GM11168 (cell line): Measurements from ENCODE around the gene TFDP1.
"Not testable (repeated sequence)": the region's sequence is repeated elsewhere in the genome, so short reads cannot be mapped to it uniquely, and the experiment has no call there.

Experiments used
- in situ Hi-C: fragments of 300-500 bp; cut with MboI; formaldehyde crosslinking; loops from one replicate; pipeline ENCODE4 v1.12.0; 2022; ENCODE audit warnings: low sequenced_read_pairs; ENCODE audit not compliant: unreplicated experiment

TFDP1 gene

GRCh38 chr13:113548778-113549621, 35.6 kb upstream of the TFDP1 start:
- in situ Hi-C loops, result no loop called here

GRCh38 chr13:113550453-113550852, 34.1 kb upstream of the TFDP1 start:
- in situ Hi-C loops, result no loop called here

- in situ Hi-C loops, result no loop called here
Measured at GRCh38 chr13:113551081-113552000, 33.2 kb upstream of the TFDP1 start.

- in situ Hi-C loops, result no loop called here
Measured at GRCh38 chr13:113552079-113552478, 32.5 kb upstream of the TFDP1 start.

GRCh38 chr13:113552786-113553434, 31.6 kb upstream of the TFDP1 start:
- in situ Hi-C loops, result no loop called here

GRCh38 chr13:113553511-113554332, 30.8 kb upstream of the TFDP1 start:
- in situ Hi-C loops, result no loop called here

- in situ Hi-C loops, result no loop called here
Measured at GRCh38 chr13:113554333-113554700, 30.2 kb upstream of the TFDP1 start.

- in situ Hi-C loops, result no loop called here
Measured at GRCh38 chr13:113555141-113555540, 29.4 kb upstream of the TFDP1 start.

- in situ Hi-C loops, result no loop called here
Measured at GRCh38 chr13:113557013-113557412, 27.5 kb upstream of the TFDP1 start.

- in situ Hi-C loops, result no loop called here
Measured at GRCh38 chr13:113558461-113558860, 26.1 kb upstream of the TFDP1 start.

- in situ Hi-C loops, result no loop called here
Measured at GRCh38 chr13:113559061-113559460, 25.5 kb upstream of the TFDP1 start.

GRCh38 chr13:113559901-113560644, 24.5 kb upstream of the TFDP1 start:
- in situ Hi-C loops, result no loop called here

- in situ Hi-C loops, result no loop called here
Measured at GRCh38 chr13:113560645-113561416, 23.7 kb upstream of the TFDP1 start.

GRCh38 chr13:113561417-113562084, 23.0 kb upstream of the TFDP1 start:
- in situ Hi-C loops, result no loop called here

GRCh38 chr13:113562085-113562749, 22.3 kb upstream of the TFDP1 start:
- in situ Hi-C loops, result no loop called here

- in situ Hi-C loops, result no loop called here
Measured at GRCh38 chr13:113562844-113563243, 21.7 kb upstream of the TFDP1 start.

GRCh38 chr13:113563511-113563910, 21.0 kb upstream of the TFDP1 start:
- in situ Hi-C loops, result not testable (repeated sequence)
